Medulla oblongata (tissue), 1 donor: ENCODE results near the gene AUTS2.

ENCODE experiments used
- DNase-seq: peaks from one replicate; pipeline ENCODE4 v3.0.0-alpha.2; 2015; ENCODE audit errors: extremely low spot score

Gene AUTS2

GRCh38 chr7:70494225-70495032, 896.2 kb downstream of the AUTS2 start:
- no peak for DNase-seq

GRCh38 chr7:70495033-70495376, 896.7 kb downstream of the AUTS2 start:
- DNase-seq = no peak

GRCh38 chr7:70497793-70498192, 899.5 kb downstream of the AUTS2 start:
- no peak for DNase-seq

GRCh38 chr7:70498232-70498992, 900.1 kb downstream of the AUTS2 start:
- peak; percentile 7 for DNase-seq

GRCh38 chr7:70500261-70500660, 902.0 kb downstream of the AUTS2 start:
- no peak for DNase-seq

- DNase-seq = no peak
Observed at GRCh38 chr7:70502117-70502863, 904.0 kb downstream of the AUTS2 start.

GRCh38 chr7:70504254-70504653, 906.0 kb downstream of the AUTS2 start:
- DNase-seq = no peak

GRCh38 chr7:70505468-70505867, 907.2 kb downstream of the AUTS2 start:
- DNase-seq = no peak

GRCh38 chr7:70505886-70506285, 907.6 kb downstream of the AUTS2 start:
- no peak for DNase-seq

GRCh38 chr7:70506434-70506833, 908.2 kb downstream of the AUTS2 start:
- DNase-seq = no peak

GRCh38 chr7:70512144-70512543, 913.9 kb downstream of the AUTS2 start:
- no peak for DNase-seq

- DNase-seq = no peak
Observed at GRCh38 chr7:70512761-70513160, 914.5 kb downstream of the AUTS2 start.

- DNase-seq = no peak
Observed at GRCh38 chr7:70520611-70521010, 922.3 kb downstream of the AUTS2 start.

GRCh38 chr7:70523249-70523988, 925.1 kb downstream of the AUTS2 start:
- DNase-seq = no peak

GRCh38 chr7:70523989-70524351, 925.7 kb downstream of the AUTS2 start:
- DNase-seq = no peak

GRCh38 chr7:70525991-70526390, 927.7 kb downstream of the AUTS2 start:
- DNase-seq = no peak

GRCh38 chr7:70527520-70528115, 929.3 kb downstream of the AUTS2 start:
- no peak for DNase-seq

- peak; percentile 18 for DNase-seq
Observed at GRCh38 chr7:70529436-70529835, 931.2 kb downstream of the AUTS2 start.

- no peak for DNase-seq
Observed at GRCh38 chr7:70529914-70530585, 931.8 kb downstream of the AUTS2 start.

GRCh38 chr7:70533614-70534013, 935.3 kb downstream of the AUTS2 start:
- no peak for DNase-seq

- peak; percentile 71 for DNase-seq
Observed at GRCh38 chr7:70539205-70539604, 940.9 kb downstream of the AUTS2 start.
